GM19043 (cell line): ENCODE measurements around the gene NDNF.

Source experiments
- ATAC-seq: cut with Tn5 transposase; IDR thresholded peaks from one replicate; pipeline ENCODE4 v1.9.1; 2021; ENCODE audit warnings: low read depth; ENCODE audit not compliant: unreplicated experiment

NDNF gene

GRCh38 chr4:121018543-121018942, 53.8 kb downstream of the NDNF start:
- ATAC-seq = no peak

DNA sequence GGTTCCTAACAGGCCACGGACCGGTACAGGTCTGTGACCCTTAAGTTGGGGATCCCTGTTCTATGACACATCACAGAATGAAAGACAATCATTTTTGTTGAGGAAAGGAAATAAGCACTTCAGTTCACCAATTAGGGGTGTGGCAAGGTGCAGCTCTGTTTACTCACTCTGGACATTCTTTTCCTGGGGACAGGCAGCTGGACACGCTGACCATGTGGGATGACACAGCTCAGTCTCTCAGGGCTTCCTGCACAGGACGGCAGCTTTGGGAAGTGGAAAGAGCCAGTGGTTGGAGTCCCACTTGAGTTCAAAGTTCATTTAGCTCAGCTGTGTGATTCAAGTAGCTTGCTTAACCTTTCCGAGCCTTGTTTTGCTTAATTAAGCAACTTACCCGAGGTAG, 55.7 kb downstream of the NDNF start:
- ATAC-seq = no peak

- ATAC-seq = no peak
These were observed 56.9 kb downstream of the NDNF start for GRCh38 chr4:121015421-121015820.

- ATAC-seq = no peak
These were observed 57.8 kb downstream of the NDNF start for GRCh38 chr4:121014544-121014943.

DNA sequence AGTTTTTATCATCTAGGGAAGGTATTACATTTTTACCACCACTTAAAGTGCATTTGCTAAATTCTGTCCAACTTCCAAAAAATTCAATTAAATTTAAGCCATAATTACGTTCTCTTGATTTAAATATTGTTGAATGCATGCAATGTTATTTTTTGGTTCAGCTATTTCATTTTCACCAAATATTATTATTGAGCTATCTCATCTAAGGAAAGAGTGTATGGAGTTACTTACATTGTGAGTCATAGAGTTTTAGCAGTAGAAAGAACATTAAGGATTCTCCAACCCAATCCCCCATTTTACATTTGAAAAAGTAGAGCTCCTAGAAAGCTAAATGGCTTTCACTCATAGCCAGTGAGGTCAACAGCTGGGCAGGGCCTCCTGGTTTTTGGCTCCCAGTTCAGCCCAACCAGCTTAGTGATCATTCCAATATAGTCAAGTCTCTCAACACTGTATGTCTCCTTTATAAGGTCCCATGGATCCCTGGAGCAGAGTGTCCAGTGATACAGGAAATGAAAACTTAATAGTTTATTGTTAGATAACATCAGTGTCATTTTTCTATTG, 60.5 kb downstream of the NDNF start:
- no peak for ATAC-seq

DNA sequence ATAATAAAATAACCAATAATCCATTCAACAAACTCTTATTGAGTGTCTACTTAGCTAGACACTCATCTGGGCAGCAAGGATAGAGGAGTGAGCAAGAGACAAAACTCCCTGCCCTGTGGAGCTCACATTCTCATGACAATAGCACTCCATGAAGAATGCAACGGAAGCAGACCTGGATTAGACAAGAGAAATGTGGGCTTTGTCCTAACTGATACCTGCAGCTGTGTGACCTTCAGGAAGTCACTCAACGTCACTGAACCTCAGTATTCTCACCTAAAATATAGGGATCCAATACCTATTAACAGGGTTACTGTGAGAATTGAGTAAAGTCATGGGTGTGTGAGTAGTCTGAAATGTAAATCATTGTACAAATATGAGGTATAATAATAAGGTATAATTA, 61.2 kb downstream of the NDNF start:
- no peak for ATAC-seq

GRCh38 chr4:121009578-121010478, 62.5 kb downstream of the NDNF start:
- ATAC-seq = no peak

- no peak for ATAC-seq
These were observed 64.7 kb downstream of the NDNF start for GRCh38 chr4:121007660-121008059.

GRCh38 chr4:121003863-121004262, 68.5 kb downstream of the NDNF start:
- ATAC-seq = no peak

- no peak for ATAC-seq
These were observed 76.9 kb downstream of the NDNF start for GRCh38 chr4:120995266-120996010.

DNA sequence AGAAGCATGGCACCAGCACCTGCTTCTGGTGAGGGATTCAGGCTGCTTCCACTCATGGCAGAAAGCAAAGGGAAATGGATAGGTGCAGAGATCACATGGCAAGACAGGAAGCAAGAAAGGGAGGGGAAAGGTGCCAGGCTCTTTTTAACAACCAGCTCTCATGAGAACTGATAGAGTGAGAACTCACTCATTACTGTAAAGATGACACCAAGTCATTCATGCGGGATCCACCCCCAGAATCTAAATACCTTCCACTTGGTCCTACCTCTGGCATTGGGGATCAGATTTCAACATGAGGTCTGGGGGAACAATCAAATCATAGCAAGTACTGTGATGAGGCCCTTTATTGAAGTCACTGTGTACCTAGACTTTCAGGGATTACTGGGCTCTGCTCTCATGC, 77.8 kb downstream of the NDNF start:
- ATAC-seq = no peak

GRCh38 chr4:120991885-120992284, 80.5 kb downstream of the NDNF start:
- no peak for ATAC-seq

GRCh38 chr4:120990246-120990645, 82.1 kb downstream of the NDNF start:
- no peak for ATAC-seq
